ENCODE data around the gene PLP2.

PLP2 gene

GRCh38 chrX:49179358-49179757 is 7.7 kb downstream of the PLP2 start:
- DNase-seq (ENCODE audit: low read depth), result no peak
- no peak overlapping the region for H3K4me3 ChIP-seq (ENCODE audit: control insufficient read depth, low read depth, low read length)
- TF ChIP-seq CTCF (conservative IDR thresholded peaks at IDR 0.05; ENCODE audit: control insufficient read depth, insufficient read depth, low read depth, low read length), result no peak

GRCh38 chrX:49183701-49184281 is 12.1 kb downstream of the PLP2 start:
- no peak overlapping the region for H3K4me3 ChIP-seq (ENCODE audit: control insufficient read depth, low read depth, low read length)
- TF ChIP-seq CTCF (conservative IDR thresholded peaks at IDR 0.05; ENCODE audit: control insufficient read depth, insufficient read depth, low read depth, low read length), result no peak
- no peak for DNase-seq (ENCODE audit: low read depth)

- DNase-seq (ENCODE audit: low read depth), result peak; percentile 86
- H3K4me3 ChIP-seq (ENCODE audit: control insufficient read depth, low read depth, low read length), result peak overlapping the region; percentile 69
- TF ChIP-seq CTCF (conservative IDR thresholded peaks at IDR 0.05; ENCODE audit: control insufficient read depth, insufficient read depth, low read depth, low read length), result no peak
Measured at GRCh38 chrX:49184294-49185281, 12.9 kb downstream of the PLP2 start.

GRCh38 chrX:49186125-49187027 is 14.7 kb downstream of the PLP2 start, which contains the start of gene PRICKLE3:
Gene PRICKLE3, minus strand, starts transcription at chrX:49186373. Its CDS starts 76 bp downstream, at chrX:49186297.
- H3K4me3 ChIP-seq (ENCODE audit: control insufficient read depth, low read depth, low read length), result peak within 1 kb of the TSS; percentile 69
- peak; percentile 54 for DNase-seq (ENCODE audit: low read depth)
- peak; percentile 12 for TF ChIP-seq CTCF (conservative IDR thresholded peaks at IDR 0.05; ENCODE audit: control insufficient read depth, insufficient read depth, low read depth, low read length)

- TF ChIP-seq CTCF (conservative IDR thresholded peaks at IDR 0.05; ENCODE audit: control insufficient read depth, insufficient read depth, low read depth, low read length), result no peak
- no peak overlapping the region for H3K4me3 ChIP-seq (ENCODE audit: control insufficient read depth, low read depth, low read length)
- DNase-seq (ENCODE audit: low read depth), result no peak
Measured at GRCh38 chrX:49187028-49187394, 15.3 kb downstream of the PLP2 start.

- no peak overlapping the region for H3K4me3 ChIP-seq (ENCODE audit: control insufficient read depth, low read depth, low read length)
- DNase-seq (ENCODE audit: low read depth), result no peak
- TF ChIP-seq CTCF (conservative IDR thresholded peaks at IDR 0.05; ENCODE audit: control insufficient read depth, insufficient read depth, low read depth, low read length), result no peak
Measured at GRCh38 chrX:49187526-49187925, 15.8 kb downstream of the PLP2 start.
